GM21717 (cell line): ENCODE data around the gene NEK5.

Source experiments
- ATAC-seq: cut with Tn5 transposase; IDR thresholded peaks from one replicate; pipeline ENCODE4 v1.9.1; 2021; ENCODE audit warnings: mild to moderate bottlenecking, moderate library complexity; ENCODE audit not compliant: unreplicated experiment

Gene NEK5

DNA sequence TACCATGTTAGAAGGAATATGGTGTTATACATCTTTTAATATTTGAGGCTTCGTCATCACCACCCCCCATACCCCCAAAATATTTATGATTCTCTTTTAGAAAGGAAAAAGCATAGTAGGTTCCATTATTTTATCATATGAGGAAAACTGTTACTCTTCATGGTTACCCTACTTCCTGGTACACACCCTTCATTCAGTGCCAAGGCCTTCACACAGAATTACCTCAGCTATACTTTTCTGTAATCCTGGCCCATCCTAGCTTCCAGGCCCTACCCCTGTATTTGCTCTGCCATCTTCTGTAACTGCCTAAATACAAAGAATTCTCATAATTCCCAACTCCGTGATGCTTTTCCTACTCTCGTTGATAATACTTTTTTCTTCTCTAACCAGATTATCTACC, 108.7 kb downstream of the NEK5 start:
- no peak for ATAC-seq

DNA sequence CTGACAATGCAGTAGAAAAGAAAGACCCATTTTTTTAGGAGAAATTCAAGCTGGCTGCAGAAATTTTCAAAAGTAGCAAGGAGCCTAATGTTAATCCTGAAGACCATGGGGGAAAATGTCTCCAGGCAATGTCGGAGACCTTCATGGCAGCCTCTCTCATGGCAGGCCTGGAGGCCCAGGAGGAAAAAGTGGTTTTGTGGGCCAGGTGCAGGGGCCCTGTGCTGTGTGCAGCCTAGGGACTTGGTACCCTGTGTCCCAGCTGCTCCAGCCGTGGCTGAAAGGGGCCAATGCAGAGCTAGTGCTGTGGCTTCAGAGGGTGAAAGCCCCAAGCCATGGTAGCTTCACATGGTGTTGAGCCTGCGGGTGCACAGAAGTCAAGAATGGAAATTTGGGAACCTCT, 112.6 kb downstream of the NEK5 start:
- ATAC-seq, result no peak

DNA sequence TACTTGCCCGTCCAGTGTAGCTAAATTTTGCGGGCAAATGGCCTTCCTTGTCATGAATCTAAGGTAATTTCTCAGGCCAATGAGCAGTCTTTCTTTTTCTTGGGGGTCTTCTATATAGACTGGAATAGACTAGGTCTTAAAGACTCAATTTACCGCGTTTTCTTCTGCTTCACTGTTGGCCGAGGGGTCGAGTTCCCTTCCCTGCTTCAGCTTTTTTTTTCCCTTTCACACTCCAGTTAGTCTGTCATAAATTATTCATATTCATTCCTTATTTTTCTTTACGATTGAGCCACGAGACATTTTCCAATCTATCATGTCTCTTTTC, 116.4 kb downstream of the NEK5 start:
- no peak for ATAC-seq

DNA sequence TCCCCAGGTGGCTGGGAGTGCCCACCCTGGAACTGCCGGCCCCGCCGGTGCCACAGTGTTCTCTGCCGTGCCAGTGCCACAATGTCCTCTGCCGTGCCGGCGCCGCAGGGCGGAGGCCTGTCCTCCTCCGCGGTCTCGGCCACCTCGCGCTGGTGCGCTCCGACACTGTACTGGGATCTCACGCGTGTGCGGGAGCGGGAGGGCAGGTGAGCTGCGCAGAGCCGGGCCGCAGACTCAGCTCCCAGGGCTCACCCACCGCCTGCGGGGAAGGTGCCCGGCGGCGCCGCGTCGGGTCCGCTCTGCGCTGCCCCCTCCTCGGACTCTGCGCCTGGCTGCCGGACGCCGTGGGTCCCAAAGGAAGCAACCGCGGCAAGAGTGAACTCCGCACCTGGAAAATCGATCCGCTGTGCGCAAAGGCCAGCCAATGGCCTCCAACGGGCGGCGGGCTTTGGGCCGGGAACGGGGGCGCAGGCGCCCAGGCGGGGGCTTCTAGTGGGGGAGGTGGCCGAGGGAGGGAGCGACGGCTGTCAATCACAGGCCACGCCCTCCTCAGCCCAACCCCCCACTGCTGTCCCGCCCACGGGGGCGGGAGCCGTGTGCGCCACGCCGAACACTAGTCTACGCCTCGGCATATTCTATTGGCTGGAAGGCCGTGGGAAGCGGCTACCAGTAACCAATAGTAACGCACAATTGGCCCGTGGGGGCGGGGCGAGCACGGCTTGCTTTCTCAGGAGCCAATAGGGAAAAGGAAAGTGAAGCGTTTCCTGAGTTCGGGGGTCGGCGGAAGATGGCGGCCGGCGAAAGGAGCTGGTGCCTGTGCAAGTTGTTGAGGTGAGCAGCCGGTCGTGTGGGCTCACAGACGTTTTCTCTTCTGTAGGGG, 117.0 kb downstream of the NEK5 start, which contains the start of gene ALG11:
Gene ALG11, plus strand, starts transcription at position 767 of the 880 bp plus-strand sequence. Its CDS starts 21 bp downstream, at position 788.
- peak; percentile 100 for ATAC-seq

DNA sequence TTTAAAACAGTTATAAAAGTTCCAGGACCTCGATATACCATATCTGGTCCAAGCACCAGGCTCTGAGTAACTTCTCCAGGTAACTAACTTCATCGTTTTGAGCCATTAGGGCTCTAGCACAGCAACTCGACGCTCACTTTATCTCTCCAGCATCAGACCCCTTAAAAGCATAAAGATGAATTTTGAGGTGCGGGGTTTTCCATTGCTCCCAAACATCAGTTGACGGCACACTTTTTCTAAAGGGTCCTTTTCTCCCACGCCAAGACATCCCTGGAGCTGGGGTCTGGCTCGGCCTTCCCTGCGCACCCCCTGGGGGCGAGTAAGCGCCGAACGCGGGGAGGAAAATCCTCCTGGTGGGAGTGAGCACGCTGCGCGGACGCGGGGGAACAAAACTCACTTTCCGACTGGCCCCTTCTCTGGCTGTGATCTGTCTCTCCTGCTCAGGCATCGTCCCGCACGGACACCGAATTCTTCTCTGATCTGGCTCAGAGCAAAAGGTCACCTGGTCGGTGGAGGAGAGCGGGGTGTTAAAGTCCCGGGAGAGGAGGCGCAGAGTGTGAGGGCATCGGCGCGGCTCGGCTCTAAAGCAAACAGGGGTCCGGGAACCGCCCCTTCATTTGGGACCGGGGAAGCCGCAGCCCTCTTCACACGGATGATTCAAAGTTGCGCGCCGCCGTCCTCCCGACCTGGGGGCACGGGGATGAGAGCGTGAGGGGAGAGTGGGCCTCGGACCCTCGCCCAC, 117.8 kb downstream of the NEK5 start, which contains the start of gene ATP7B:
Gene ATP7B, minus strand, starts transcription at position 561 of the 742 bp plus-strand sequence. Its CDS starts 113 bp downstream, at position 448.
- ATAC-seq, result peak; percentile 14

DNA sequence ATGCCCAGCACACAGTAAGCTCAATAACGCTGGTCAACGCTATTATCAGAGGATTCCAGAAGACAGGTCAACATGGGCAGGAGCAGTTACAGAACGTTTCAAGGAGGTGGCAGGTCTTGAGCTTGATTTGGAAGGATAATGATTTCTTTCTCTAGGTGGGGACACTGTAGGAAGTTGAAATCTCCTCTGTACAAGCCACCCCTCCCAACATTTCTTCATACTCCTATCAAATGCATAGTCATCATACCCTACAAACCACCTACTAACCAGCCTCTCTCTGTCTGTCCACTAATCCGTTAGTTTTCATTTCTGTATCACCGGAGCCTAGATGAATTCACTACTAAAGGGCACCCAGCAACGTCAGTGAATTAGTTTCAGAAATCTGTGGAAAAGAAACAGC, 118.9 kb downstream of the NEK5 start:
- ATAC-seq, result no peak

DNA sequence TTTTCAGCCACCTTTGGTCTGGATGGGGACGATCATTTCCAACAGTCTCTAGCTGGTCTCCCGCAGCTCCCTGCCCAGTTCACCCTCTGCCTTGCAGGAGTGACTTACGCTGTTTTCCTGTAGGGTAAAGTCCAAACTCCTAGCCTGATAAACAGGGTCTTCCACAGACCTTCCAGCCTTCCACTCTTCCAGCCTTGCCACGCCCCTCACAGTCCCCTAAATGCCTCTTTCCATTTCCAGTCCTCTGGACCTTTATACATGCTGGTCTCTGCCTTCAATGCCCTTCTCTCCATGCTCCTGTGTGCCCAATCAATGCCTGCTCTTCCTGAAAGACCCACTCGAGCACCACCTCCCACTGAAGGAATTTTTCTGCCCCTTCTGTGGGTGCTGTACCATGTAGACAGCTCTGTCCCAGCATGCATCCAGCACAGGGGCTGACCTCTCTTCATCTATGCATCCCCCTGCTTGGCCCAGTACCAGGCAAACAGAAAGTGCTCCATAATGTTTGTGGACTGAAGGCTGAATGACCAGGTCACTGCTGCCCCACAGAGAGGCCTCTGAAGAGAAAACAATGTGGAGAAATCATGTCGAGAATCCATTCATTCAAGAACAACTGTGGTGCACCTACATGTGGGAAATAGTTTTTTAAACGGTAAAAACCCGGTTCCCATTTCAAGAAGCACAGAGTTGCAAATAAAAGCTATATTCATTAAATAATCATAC, 122.2 kb downstream of the NEK5 start:
- ATAC-seq, result no peak

DNA sequence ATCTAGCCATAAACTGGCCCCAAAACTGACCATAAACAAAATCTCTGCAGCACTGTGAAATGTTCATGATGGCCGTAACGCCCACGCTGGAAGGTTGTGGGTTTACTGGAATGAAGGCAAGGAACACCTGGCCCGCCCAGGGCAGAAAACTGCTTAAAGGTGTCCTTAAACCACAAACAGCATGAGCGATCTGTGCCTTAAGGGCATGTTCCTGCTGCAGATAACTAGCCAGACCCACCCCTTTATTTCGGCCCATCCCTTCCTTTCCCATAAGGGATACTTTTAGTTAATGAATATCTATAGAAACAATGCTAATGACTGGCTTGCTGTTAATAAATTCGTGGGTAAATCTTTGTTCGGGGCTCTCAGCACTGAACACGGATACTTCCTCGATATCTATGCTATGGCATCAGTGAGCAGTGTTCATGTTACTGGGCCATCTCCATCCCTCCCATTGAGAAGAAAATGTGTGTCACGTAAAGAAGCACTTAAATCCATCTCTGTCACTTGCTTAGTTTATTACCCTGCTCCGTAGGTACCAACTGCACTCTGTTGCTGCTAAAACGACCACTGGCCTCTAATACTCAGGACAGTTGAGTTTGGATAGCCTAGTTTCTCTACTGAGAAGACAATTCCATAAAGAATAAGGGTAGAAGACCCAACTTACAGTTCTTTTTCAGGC, 122.9 kb downstream of the NEK5 start:
- ATAC-seq, result no peak

DNA sequence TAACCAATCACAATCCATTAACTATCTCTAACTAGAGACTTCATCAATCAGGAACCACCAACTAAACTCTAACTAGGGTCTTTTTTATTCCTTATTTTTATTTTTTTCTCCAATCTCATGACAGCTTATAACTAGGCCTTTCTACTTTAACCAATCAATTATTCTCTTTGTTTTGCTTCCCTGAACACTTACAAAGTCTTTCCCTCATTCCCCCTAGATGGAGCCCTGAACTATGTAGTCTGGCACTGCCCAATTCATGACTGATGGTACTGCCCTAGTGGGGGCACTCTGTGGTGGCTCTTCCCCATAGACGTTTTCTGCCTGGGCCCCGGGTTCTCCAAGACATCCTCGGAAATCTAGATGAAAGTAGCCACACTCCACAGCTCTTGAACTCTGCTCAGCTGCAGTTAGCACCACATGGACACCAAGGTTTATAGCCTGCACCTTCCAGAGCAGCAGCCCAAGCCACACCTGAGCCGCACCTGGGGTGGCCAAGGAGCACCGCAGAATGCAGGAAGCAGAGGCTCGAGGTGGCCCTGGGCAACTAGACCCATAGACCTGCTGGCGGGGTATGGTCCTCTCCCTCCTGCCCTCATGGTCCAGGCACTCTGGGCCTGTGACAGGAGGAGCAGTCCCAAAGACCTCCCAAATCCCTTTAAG, 124.2 kb downstream of the NEK5 start:
- ATAC-seq, result no peak

DNA sequence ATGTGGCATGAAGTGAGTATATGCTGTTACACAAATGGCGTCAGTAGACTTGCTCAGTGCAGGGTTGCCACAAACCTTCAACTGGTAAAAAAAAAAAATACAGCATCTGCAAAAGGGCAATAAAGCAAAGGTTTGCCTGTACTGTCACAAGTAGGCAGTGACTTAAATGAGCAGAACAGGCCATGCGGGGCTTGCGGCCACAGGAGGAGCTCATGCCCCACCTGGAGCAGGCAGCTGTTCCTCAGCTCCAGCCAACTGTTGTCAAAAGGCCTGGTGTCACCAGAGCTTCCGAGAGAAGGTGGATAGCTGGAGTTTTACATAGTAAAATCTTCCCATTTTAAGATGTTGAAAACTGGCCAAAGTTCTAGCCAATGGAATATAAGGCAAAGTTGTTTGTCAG, 125.3 kb downstream of the NEK5 start:
- no peak for ATAC-seq

DNA sequence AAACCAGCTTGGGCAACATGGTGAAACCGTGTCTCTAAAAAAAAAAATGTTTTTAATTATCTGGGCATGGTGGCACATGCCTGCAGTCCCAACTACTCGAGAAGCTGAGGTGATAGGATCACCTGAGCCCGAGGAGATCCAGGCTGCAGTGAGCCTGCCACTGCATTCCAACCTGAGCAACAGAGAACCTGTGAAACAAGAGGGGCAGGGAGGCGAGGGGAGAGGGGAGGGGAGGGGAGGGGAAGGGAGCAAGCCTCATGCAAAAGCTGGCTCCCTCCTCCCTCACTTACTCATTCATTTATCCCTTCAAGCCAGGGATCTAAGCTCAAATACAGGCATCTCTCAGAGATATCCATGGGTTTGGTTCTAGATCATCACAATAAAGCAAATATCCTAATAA, 126.5 kb downstream of the NEK5 start:
- no peak for ATAC-seq

DNA sequence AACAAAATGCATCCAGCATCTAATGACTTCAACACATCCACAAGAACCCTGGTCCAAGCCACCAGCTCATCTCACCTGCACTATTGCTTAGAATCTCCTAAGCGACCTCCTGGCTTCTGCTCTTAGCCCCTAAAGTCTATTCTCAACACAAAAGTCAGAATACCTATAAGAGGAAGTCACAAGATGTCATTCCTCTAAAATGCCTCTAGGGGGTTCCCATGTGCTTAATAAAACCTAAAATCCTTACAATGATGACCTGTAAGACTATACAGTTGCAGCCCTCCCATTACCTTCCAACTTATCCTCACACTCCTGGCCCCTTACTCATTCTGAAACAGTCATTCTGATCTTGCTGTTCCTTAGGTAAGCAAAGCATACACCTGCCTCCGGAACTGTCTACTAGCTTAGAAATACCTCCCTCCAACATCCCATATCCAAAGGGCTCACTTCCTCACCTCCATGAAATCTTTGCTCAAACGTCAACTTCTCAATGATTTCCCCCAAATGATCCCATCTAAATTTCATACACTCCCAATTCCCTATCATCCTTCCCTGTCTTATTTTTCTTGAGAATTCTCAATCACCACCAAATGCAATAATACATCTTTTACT, 127.6 kb downstream of the NEK5 start:
- ATAC-seq, result peak; percentile 79

DNA sequence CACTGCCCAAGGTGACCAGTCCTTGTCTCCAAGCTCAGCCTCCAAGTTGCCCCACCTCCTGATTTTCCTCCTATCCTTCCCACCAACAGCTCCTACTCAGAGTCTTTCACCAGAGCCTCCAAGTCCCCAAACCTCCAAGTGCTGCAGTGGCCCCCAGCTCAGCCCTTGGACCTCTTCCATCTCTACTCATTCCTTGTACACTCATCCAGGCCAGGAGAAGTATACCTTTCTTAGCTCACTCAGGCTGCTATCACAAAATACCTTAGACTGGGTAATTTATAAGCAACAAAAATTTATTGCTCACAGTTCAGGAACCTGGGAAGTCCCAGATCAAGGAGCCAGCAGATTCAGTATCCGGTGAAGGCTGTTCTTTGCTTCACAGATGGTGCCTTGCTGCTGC, 129.0 kb downstream of the NEK5 start:
- ATAC-seq, result no peak

DNA sequence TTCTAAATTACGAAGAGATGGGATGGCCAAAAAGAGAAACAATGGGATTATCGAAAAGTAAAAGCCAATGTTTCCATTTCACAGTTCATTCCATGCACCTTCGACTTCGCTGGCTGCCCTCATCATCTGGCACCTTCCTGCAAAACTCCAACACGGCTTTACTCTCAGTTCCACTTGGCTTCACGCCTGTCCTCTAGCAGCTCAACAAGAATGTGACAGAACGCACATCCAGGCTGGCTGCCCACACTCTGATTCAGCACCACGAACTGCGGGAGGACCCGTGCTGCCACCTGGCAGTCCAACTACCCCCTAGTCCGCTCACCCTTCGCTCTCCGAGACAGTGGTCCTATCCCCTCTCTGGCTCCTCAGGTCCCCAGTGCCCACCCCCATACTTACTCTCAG, 129.4 kb downstream of the NEK5 start:
- no peak for ATAC-seq

DNA sequence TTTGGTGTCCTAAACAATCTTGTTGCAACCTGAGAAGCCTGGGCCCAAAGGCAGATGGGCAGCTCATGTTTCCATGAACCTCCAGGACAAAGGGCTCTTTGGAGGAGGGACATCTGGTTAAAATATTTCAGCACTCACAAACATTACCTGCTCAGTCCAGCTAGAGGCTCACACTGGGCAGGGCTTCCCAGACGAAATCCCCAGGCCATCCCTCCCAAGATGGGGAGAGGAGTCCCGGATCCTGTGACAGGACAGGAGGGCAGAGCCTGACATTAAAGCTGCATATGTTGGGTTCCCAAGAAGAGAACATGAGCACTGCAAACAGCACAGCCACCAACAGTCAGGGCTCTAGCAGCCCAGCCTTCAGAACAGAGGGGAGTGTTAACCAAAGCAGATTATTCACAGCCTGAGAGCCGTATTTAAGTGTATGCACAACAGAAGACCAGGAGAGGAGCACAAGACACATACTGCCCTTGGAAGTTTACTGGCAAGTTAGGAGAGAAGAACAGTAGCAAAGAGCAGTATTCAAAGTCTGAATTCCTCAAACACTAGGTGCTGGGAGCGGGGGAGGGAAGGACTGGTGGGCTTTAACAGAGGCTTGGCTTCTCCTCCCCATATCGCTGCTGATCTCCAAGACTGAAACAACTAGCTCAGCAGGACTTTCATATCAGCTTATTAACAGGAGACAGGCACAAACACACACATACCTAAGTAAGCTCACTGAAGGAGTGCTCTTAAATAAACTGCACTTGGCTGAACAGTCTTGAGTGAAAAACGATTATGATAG, 130.0 kb downstream of the NEK5 start:
- no peak for ATAC-seq

DNA sequence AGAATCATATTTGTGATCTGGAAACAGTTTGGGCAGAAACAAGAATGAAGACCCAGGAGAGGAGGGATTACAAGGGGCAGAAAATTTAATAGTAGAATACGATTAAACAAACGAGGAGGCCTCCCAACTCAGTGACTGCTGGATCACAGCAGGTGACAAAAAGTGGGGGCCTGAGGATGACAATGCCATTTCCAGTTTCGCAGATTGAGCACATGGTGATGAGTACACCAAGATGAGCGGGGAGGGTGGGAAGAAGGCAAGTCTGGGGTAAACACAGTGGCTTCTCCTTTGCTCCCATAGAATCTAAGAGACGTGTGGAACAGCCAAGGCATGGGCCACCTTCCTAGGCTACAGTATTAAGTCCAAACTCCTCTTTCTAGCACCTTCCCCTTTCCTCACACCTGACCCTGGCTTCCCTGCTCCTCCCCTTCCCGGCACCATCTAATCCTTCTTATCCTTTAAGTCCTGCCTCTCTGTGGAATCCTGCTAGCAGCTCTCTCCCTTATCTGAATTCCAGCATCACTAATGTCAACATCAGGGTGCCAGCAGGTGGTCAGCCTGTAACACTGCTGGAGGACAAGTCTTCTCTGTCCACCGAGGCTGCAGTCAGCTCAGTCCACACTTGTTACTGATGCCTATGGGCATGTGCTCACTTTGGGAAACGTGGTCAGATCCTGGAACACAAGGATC, 131.1 kb downstream of the NEK5 start:
- ATAC-seq, result no peak

DNA sequence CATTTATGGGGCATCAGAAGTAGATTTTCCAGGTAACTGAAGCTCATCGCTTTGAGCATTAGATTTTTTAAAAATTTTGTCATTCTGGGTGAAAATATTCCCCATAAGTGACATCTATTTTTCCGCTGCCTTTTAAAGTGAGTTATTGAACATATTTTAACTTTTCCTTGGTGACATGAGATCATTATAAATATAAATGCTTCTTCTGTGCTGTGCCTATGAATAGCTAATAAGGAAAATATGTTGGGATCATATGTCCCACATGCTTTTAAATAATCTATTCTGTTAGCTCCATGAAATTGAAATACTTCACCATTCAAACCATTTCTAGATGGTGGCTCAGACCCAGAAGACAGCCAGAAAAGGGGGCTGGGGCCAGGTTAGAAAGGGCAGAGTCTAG, 131.7 kb downstream of the NEK5 start:
- no peak for ATAC-seq

DNA sequence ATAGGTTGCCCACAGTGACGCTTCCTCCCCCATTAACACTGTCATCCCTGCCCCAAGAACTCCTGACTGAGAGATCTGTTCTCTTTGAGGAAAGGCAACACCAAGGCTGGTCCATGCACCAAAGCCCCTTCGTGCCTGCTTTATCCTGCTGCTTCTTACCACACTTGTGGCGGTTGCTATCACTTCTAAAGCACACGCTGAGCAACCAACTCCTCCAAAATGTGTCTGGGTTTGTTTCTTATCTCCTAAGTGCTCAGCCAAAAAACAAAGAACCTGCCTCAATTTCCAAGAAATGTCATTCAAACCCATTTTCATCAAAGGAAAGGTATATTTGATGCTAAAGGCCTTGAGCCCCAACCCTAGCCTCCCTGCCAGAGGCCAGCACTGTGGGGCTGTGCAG, 132.2 kb downstream of the NEK5 start:
- no peak for ATAC-seq
